H1 (cell line): ENCODE data around the gene HIVEP3. TPM values are rescaled to one million over a fixed set of nuclear protein-coding genes. Genes with fewer than 3 reads are reported as not detected.

Experiments used
- CTCF ChIA-PET: fragments of 300-600 bp; sonication (Branson Sonifier 250); formaldehyde crosslinking; loops from one replicate; lab custom pipeline; 2021; ENCODE audit not compliant: partially characterized antibody; lab: Charles Lee
- POLR2A ChIA-PET: fragments of 300-600 bp; sonication (Branson Sonifier 250); formaldehyde crosslinking; loops from one replicate; lab custom pipeline; 2021; ENCODE audit warnings: inconsistent platforms; ENCODE audit not compliant: partially characterized antibody; lab: Charles Lee
- DNase-seq, 2 experiments: peaks; one replicate each; pipeline versions ENCODE4 v3.0.0 to v3.0.0-alpha.2; 2010 to 2022; ENCODE audit warnings: low spot score in 2 of 2, low read depth in 1 of 2, mixed read lengths in 1 of 2
- FAIRE-seq: peaks from 2 replicates; lab custom pipeline; 2011; peaks lifted over from hg19 to GRCh38; lab: Jason Lieb, UNC
- H2AFZ ChIP-seq: 2 replicates; pipeline ENCODE4 v1.8.1; 2012; ENCODE audit warnings: low read length, inconsistent platforms
- H2AK5ac ChIP-seq: 2 replicates; pipeline ENCODE4 v1.6.1; 2013; ENCODE audit warnings: low read depth, low read length
- H2BK120ac ChIP-seq: replicated peaks from 2 replicates; pipeline ENCODE3; 2013; ENCODE audit warnings: low read depth, low read length, inconsistent platforms
- H2BK12ac ChIP-seq: 2 replicates; pipeline ENCODE4 v1.6.1; 2013; ENCODE audit warnings: low read depth, low read length
- H2BK15ac ChIP-seq: 2 replicates; pipeline ENCODE4 v1.6.1; 2013; ENCODE audit warnings: low read length
- H2BK20ac ChIP-seq: 2 replicates; pipeline ENCODE4 v1.6.1; 2013; ENCODE audit warnings: low read length
- H2BK5ac ChIP-seq: 2 replicates; pipeline ENCODE4 v1.6.1; 2013; ENCODE audit warnings: low read depth, low read length
- H3K14ac ChIP-seq: 2 replicates; pipeline ENCODE4 v1.6.1; 2013; ENCODE audit warnings: inconsistent platforms; ENCODE audit not compliant: insufficient read length
- H3K18ac ChIP-seq: 2 replicates; pipeline ENCODE4 v1.6.1; 2013; ENCODE audit warnings: low read length; ENCODE audit errors: extremely low read depth
- H3K23ac ChIP-seq: 2 replicates; pipeline ENCODE4 v1.6.1; 2013; ENCODE audit warnings: inconsistent platforms; ENCODE audit not compliant: insufficient read length
- H3K23me2 ChIP-seq: 2 replicates; pipeline ENCODE4 v1.6.1; 2013; ENCODE audit warnings: low read depth, low read length
- H3K27ac ChIP-seq: 2 replicates; pipeline ENCODE4 v1.6.1; 2011; ENCODE audit warnings: low read depth, low read length, inconsistent platforms
- H3K27me3 ChIP-seq, 4 experiments: replicated peaks in 1 of 4; 1 replicate in 1 of 4; 2 replicates in 3 of 4; pipeline versions ENCODE4 v1.6.1 to v1.8.1; 2011 to 2013; ENCODE audit warnings: low read length in 3 of 4, mild to moderate bottlenecking in 3 of 4, inconsistent platforms in 2 of 4, mixed read lengths in 2 of 4, moderate library complexity in 1 of 4; ENCODE audit not compliant: control insufficient read depth in 3 of 4, insufficient read depth in 3 of 4; ENCODE audit errors: extremely low read depth in 1 of 4
- H3K36me3 ChIP-seq, 4 experiments: 2 replicates each; pipeline versions ENCODE4 v1.6.1 to v1.8.1; 2011 to 2013; ENCODE audit warnings: mild to moderate bottlenecking in 4 of 4, low read length in 3 of 4, moderate library complexity in 2 of 4, control low read depth in 1 of 4, inconsistent platforms in 1 of 4; ENCODE audit not compliant: insufficient read depth in 4 of 4, control insufficient read depth in 2 of 4
- H3K4ac ChIP-seq: replicated peaks from 2 replicates; pipeline ENCODE3; 2013; ENCODE audit warnings: low read length, low read depth, mixed read lengths, inconsistent platforms; ENCODE audit not compliant: insufficient read length
- H3K4me1 ChIP-seq, 4 experiments: replicated peaks in 1 of 4; 1 replicate in 1 of 4; 2 replicates in 3 of 4; pipeline versions ENCODE4 v1.6.1 to v1.8.1; 2011 to 2013; ENCODE audit warnings: low read length in 3 of 4, inconsistent platforms in 2 of 4, mixed read lengths in 1 of 4; ENCODE audit not compliant: insufficient read depth in 4 of 4, control insufficient read depth in 3 of 4
- H3K4me2 ChIP-seq, 2 experiments: 2 replicates each; pipeline versions ENCODE4 v1.6.1 to v1.8.1; 2011 to 2013; ENCODE audit warnings: low read depth in 2 of 2, low read length in 2 of 2, control low read depth in 1 of 2, inconsistent platforms in 1 of 2, mild to moderate bottlenecking in 1 of 2; ENCODE audit not compliant: insufficient read depth in 1 of 2
- H3K4me3 ChIP-seq, 4 experiments: fragments of 200-600, 300-600 bp in 1 of 4; sonication (generic), shearing (Covaris generic), sonication (Bioruptor Twin) in 1 of 4; 2 replicates each; pipeline versions ENCODE4 v1.5.1 to v1.8.1; 2011 to 2016; ENCODE audit warnings: low read length in 4 of 4, low read depth in 3 of 4, control low read depth in 2 of 4, inconsistent platforms in 2 of 4, mild to moderate bottlenecking in 2 of 4, mixed read lengths in 1 of 4, moderate library complexity in 1 of 4; ENCODE audit not compliant: insufficient read depth in 2 of 4; ENCODE audit errors: extremely low read depth in 1 of 4
- H3K56ac ChIP-seq: replicated peaks from 2 replicates; pipeline ENCODE3; 2013; ENCODE audit warnings: low read depth, mild to moderate bottlenecking, mixed read lengths, low read length, inconsistent platforms; ENCODE audit not compliant: insufficient read length
- H3K79me1 ChIP-seq: 2 replicates; pipeline ENCODE4 v1.6.1; 2013; ENCODE audit warnings: low read depth, low read length, control low read depth
- H3K79me2 ChIP-seq, 2 experiments: 2 replicates each; pipeline versions ENCODE4 v1.6.1 to v1.8.1; 2012 to 2013; ENCODE audit warnings: low read length in 2 of 2, mild to moderate bottlenecking in 2 of 2, inconsistent platforms in 1 of 2; ENCODE audit not compliant: insufficient read depth in 2 of 2, control insufficient read depth in 1 of 2
- H3K9ac ChIP-seq, 4 experiments: replicated peaks in 1 of 4; 1 replicate in 1 of 4; 2 replicates in 3 of 4; pipeline versions ENCODE4 v1.6.1 to v1.8.1; 2011 to 2013; ENCODE audit warnings: low read depth in 3 of 4, low read length in 3 of 4, control low read depth in 2 of 4, mild to moderate bottlenecking in 2 of 4, moderate library complexity in 2 of 4, inconsistent platforms in 1 of 4; ENCODE audit errors: extremely low read depth in 1 of 4
- H3K9me3 ChIP-seq, 2 experiments: 2 replicates each; pipeline versions ENCODE4 v1.6.1 to v1.8.1; 2012 to 2013; ENCODE audit warnings: mild to moderate bottlenecking in 2 of 2, moderate library complexity in 2 of 2, control low read depth in 1 of 2, inconsistent platforms in 1 of 2, low read depth in 1 of 2, low read length in 1 of 2, mixed read lengths in 1 of 2; ENCODE audit not compliant: insufficient read depth in 2 of 2
- H4K20me1 ChIP-seq, 2 experiments: replicated peaks in 1 of 2; 2 replicates each; pipeline versions ENCODE3 to v1.8.1; 2011 to 2013; ENCODE audit warnings: inconsistent platforms in 2 of 2, low read length in 2 of 2, mild to moderate bottlenecking in 1 of 2; ENCODE audit not compliant: insufficient read depth in 2 of 2, control insufficient read depth in 1 of 2
- H4K5ac ChIP-seq: 2 replicates; pipeline ENCODE4 v1.6.1; 2013; ENCODE audit warnings: low read length, low read depth, mixed read lengths, inconsistent platforms; ENCODE audit not compliant: insufficient read length
- H4K8ac ChIP-seq: 2 replicates; pipeline ENCODE4 v1.8.0; 2013; ENCODE audit warnings: mild to moderate bottlenecking, moderate library complexity, low read length, inconsistent platforms; ENCODE audit not compliant: insufficient read depth; ENCODE audit errors: extremely low read depth
- H4K91ac ChIP-seq: replicated peaks from 2 replicates; pipeline ENCODE3; 2013; ENCODE audit warnings: low read length, mixed read lengths, inconsistent platforms; ENCODE audit not compliant: insufficient read length
- BACH1 ChIP-seq: IDR thresholded peaks from 2 replicates; pipeline ENCODE4 v1.6.1; 2012; ENCODE audit warnings: low read length, improper control_type of control experiment
- BRCA1 ChIP-seq: IDR thresholded peaks from 2 replicates; pipeline ENCODE4 v1.6.1; 2012; ENCODE audit warnings: low read depth, low read length, improper control_type of control experiment
- CHD2 ChIP-seq: IDR thresholded peaks from 2 replicates; pipeline ENCODE4 v1.6.1; 2012; ENCODE audit warnings: low read length, improper control_type of control experiment
- HDAC2 ChIP-seq, 2 experiments: fragments of 300-600 bp in 1 of 2; sonication (generic) in 1 of 2; IDR thresholded peaks; 2 replicates each; pipeline ENCODE4 v1.6.1; 2011 to 2012; ENCODE audit warnings: low read depth in 2 of 2, low read length in 2 of 2, mild to moderate bottlenecking in 2 of 2, moderate library complexity in 2 of 2, borderline replicate concordance in 1 of 2, inconsistent platforms in 1 of 2
- NRF1 ChIP-seq: IDR thresholded peaks from 2 replicates; pipeline ENCODE4 v1.6.1; 2011; ENCODE audit warnings: mild to moderate bottlenecking, low read depth, low read length, improper control_type of control experiment
- POLR2A ChIP-seq, 2 experiments: IDR thresholded peaks; 1 replicate in 1 of 2; 2 replicates in 1 of 2; pipeline ENCODE4 v1.6.1; 2011; ENCODE audit warnings: low read depth in 2 of 2, low read length in 2 of 2, mild to moderate bottlenecking in 2 of 2; ENCODE audit errors: control extremely low read depth in 1 of 2
- SP4 ChIP-seq: IDR thresholded peaks from 2 replicates; pipeline ENCODE4 v1.6.1; 2012; ENCODE audit warnings: low read length, inconsistent platforms
- TBP ChIP-seq: IDR thresholded peaks from 2 replicates; pipeline ENCODE4 v1.6.1; 2011; ENCODE audit warnings: low read depth, low read length, improper control_type of control experiment
- WGBS, 2 experiments: shearing (Covaris generic) in 1 of 2; methylation state at CpG; one replicate each; pipeline versions ENCODE4 v1.1.6 to v1.1.7; 2013 to 2015; ENCODE audit warnings: low lambda C conversion rate in 2 of 2, mixed read lengths in 2 of 2, inconsistent platforms in 1 of 2, low coverage in 1 of 2, missing lambda C conversion rate in 1 of 2; ENCODE audit not compliant: insufficient replicate concordance in 2 of 2, insufficient coverage in 1 of 2, insufficient read length in 1 of 2; ENCODE audit errors: extremely low coverage in 1 of 2, missing lambda C conversion rate in 1 of 2; 5-methylcytosine and 5-hydroxymethylcytosine counted together
- polyA plus RNA-seq, 7 experiments: library from polyadenylated mRNA; depleted of rRNA in 3 of 7; stranded (reverse) in 5 of 7; unstranded in 2 of 7; fragments of >200 nt in 5 of 7; fragments of 200-250 nt in 2 of 7; gene quantifications; 1 replicate in 5 of 7; 2 replicates in 1 of 7; 4 replicates in 1 of 7; pipeline versions ENCODE4 v1.2.1 to v1.2.3, GENCODE V29; 2011 to 2013; ENCODE audit warnings: missing spikeins in 2 of 7, mixed read lengths in 2 of 7
- total RNA-seq: library from RNA; stranded (reverse); fragmentation: NEBNext Ultra II Directional; extraction: Animal tissue kit (Norgen Biotek cat#: 25700); gene quantifications from 2 replicates; pipeline ENCODE4 v1.2.1, GENCODE V29; 2021
- TF ChIP-seq, protein P1 (sequence below): IDR thresholded peaks from 2 replicates; pipeline ENCODE4 v1.6.1; 2011; ENCODE audit warnings: low read depth, mild to moderate bottlenecking, low read length; ENCODE audit not compliant: insufficient read depth

Gene HIVEP3
- total and polyA plus RNA-seq, 2 of the 8 experiments (the other 6 are each of a cell fraction or from before 2014, with no cell fraction given), result 0.24 to 0.69 TPM

GRCh38 chr1:41679994-41680393 lies 238.7 kb downstream of the HIVEP3 start:
- ChIA-PET CTCF (interaction anchor here (0.9 to 1.5 kb wide), 3 partner anchors 11 to 77 kb away, joined by 3 to 4 read pairs (median 4); no protein-coding TSS in a partner anchor), POLR2A (interaction anchor here (0.6 kb wide), 1 partner anchor 355 kb away, joined by 3 read pairs; no protein-coding TSS in a partner anchor)
- no peak overlapping the region for H3K9ac ChIP-seq
- no peak overlapping the region for H3K4ac ChIP-seq
- no peak overlapping the region for H3K27ac ChIP-seq
- no peaks in the 10 kb centered on the region for H4K20me1 ChIP-seq
- H3K27me3 ChIP-seq, result no peaks in the 10 kb centered on the region
- H4K8ac ChIP-seq, result no peak overlapping the region
- no peak overlapping the region for H4K5ac ChIP-seq
- no peaks in the 10 kb centered on the region for H3K79me2 ChIP-seq
- H3K18ac ChIP-seq, result no peak overlapping the region
- no peaks in the 10 kb centered on the region for H3K79me1 ChIP-seq
- peaks cover 0 to 2% (median 0%) of the 10 kb centered on the region in 4 experiments; a peak in 2 of 7 replicates for H3K4me1 ChIP-seq
- no peak for TF ChIP-seq TBP
- no peak for TF ChIP-seq BRCA1
- no peak for TF ChIP-seq NRF1
- TF ChIP-seq BACH1, result no peak
- no peak for TF ChIP-seq SP4
- TF ChIP-seq POLR2A (IDR thresholded peaks at IDR 0.05; ENCODE audit: control extremely low read depth in 1 of 2, low read depth in 2 of 2, low read length in 2 of 2), result no peak
- TF ChIP-seq HDAC2 (IDR thresholded peaks at IDR 0.05; ENCODE audit: borderline replicate concordance in 1 of 2, low read depth in 2 of 2, low read length in 2 of 2), result no peak
- TF ChIP-seq, protein P1, sequence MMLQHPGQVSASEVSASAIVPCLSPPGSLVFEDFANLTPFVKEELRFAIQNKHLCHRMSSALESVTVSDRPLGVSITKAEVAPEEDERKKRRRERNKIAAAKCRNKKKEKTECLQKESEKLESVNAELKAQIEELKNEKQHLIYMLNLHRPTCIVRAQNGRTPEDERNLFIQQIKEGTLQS, result no peak
- TF ChIP-seq CHD2, result no peak
- no peak overlapping the region for H2BK20ac ChIP-seq
- H3K9me3 ChIP-seq, result no peaks in the 10 kb centered on the region
- no peak overlapping the region for H3K56ac ChIP-seq
- H2AK5ac ChIP-seq, result no peak overlapping the region
- 77% methylated on average over 1 of the region's 1 CpG; no CpG with 5 or more reads in 1 of the 2 experiments for WGBS, 2 experiments
- H3K4me2 ChIP-seq, result no peak overlapping the region
- FAIRE-seq (no peak), DNase-seq (no peak)
- H2BK12ac ChIP-seq, result 0 out of 2 replicates have a peak overlapping the region, but pooled peaks have one; percentile 23
- H2BK15ac ChIP-seq, result no peak overlapping the region
- no peaks in the 10 kb centered on the region for H3K23me2 ChIP-seq
- no peak overlapping the region for H2AFZ ChIP-seq
- H2BK5ac ChIP-seq, result no peak overlapping the region; the same call in 1 of the 2 replicates
- H3K14ac ChIP-seq, result no peak overlapping the region
- no peak overlapping the region for H3K23ac ChIP-seq
- H4K91ac ChIP-seq, result no peak overlapping the region
- no peak overlapping the region for H2BK120ac ChIP-seq
- no peaks in the 10 kb centered on the region for H3K36me3 ChIP-seq
- H3K4me3 ChIP-seq, result no peak overlapping the region
